K562 (cell line): ENCODE measurements around the gene AK4. TPM values are rescaled to one million over a fixed set of nuclear protein-coding genes. Genes with fewer than 3 reads are reported as not detected.

ENCODE experiments used
- ARNT ChIP-seq, 2 experiments: fragments of 450-650 bp; IDR thresholded peaks; 2 replicates each; pipeline ENCODE4 v1.6.1; 2016; ENCODE audit warnings: mild to moderate bottlenecking in 1 of 2
- BRD9 ChIP-seq: fragments of 450-650 bp; IDR thresholded peaks from 2 replicates; pipeline ENCODE4 v1.6.1; 2018; ENCODE audit warnings: low read depth; ENCODE audit not compliant: partially characterized antibody
- DEAF1 ChIP-seq: fragments of 450-650 bp; formaldehyde crosslinking; IDR thresholded peaks from 2 replicates; pipeline ENCODE4 v1.4.0; 2020; ENCODE audit warnings: mild to moderate bottlenecking, moderate library complexity
- E2F3 ChIP-seq: fragments of 250-450 bp; sonication (Bioruptor Pico); IDR thresholded peaks from 2 replicates; pipeline ENCODE4 v1.4.0; 2020; ENCODE audit warnings: mild to moderate bottlenecking
- EP300 ChIP-seq: IDR thresholded peaks from 2 replicates; pipeline ENCODE4 v1.6.1; 2012; ENCODE audit warnings: low read length, improper control_type of control experiment
- FOSL1 ChIP-seq: fragments of 200-800 bp; sonication (Bioruptor generic); conservative IDR thresholded peaks from 2 replicates; pipeline ENCODE4 v1.6.1; 2016; ENCODE audit warnings: missing genetic modification characterization, missing compliant biosample characterization
- FOXP1 ChIP-seq: sonication (generic); formaldehyde crosslinking; IDR thresholded peaks from 2 replicates; pipeline ENCODE4 v1.8.0; 2022; ENCODE audit warnings: mild to moderate bottlenecking, missing genetic modification reagents
- HMG20B ChIP-seq: fragments of 250-450 bp; sonication (Bioruptor Pico); IDR thresholded peaks from 2 replicates; pipeline ENCODE4 v1.5.0; 2021; ENCODE audit warnings: mild to moderate bottlenecking
- MTF1 ChIP-seq: fragments of 250-450 bp; sonication (Bioruptor Pico); IDR thresholded peaks from 2 replicates; pipeline ENCODE4 v1.9.0; 2021; ENCODE audit warnings: moderate library complexity, mild to moderate bottlenecking, inconsistent platforms, borderline replicate concordance
- RBM25 ChIP-seq: fragments of 200-400 bp; formaldehyde crosslinking; IDR thresholded peaks from 2 replicates; pipeline ENCODE4 v1.6.1; 2018; ENCODE audit warnings: low read length, low read depth, moderate library complexity; ENCODE audit not compliant: severe bottlenecking
- ZBTB11 ChIP-seq, 3 experiments: fragments of 200-800 bp in 1 of 3; fragments of 250-450 bp in 1 of 3; fragments of 450-650 bp in 1 of 3; sonication (Bioruptor Pico) in 1 of 3; sonication (Bioruptor generic) in 1 of 3; formaldehyde crosslinking in 1 of 3; IDR thresholded peaks; 2 replicates each; pipeline versions ENCODE4 v1.6.1 to v1.8.0; 2016 to 2022; ENCODE audit warnings: mild to moderate bottlenecking in 2 of 3, missing genetic modification characterization in 2 of 3, missing compliant biosample characterization in 1 of 3, moderate library complexity in 1 of 3
- ZNF384 ChIP-seq: IDR thresholded peaks from 2 replicates; pipeline ENCODE4 v1.6.1; 2012; ENCODE audit warnings: low read depth, low read length, improper control_type of control experiment
- ZNF518B ChIP-seq: fragments of 250-450 bp; sonication (Bioruptor Pico); IDR thresholded peaks from 2 replicates; pipeline ENCODE4 v1.5.0; 2021; ENCODE audit warnings: mild to moderate bottlenecking, moderate library complexity
- ZNF699 ChIP-seq: fragments of 250-450 bp; sonication (Bioruptor Pico); IDR thresholded peaks from 2 replicates; pipeline ENCODE4 v1.8.0; 2021; ENCODE audit warnings: mild to moderate bottlenecking, moderate library complexity; ENCODE audit not compliant: insufficient replicate concordance
- polyA plus RNA-seq, 8 experiments: library from polyadenylated mRNA; depleted of rRNA in 4 of 8; stranded (reverse) in 5 of 8; unstranded in 3 of 8; fragments of >200 nt; fragmentation: Nextera tagmentation in 2 of 8; fragmentation: Illumina TruSeq in 1 of 8; extraction: Ambion mirVana in 2 of 8; extraction: Trizol in 1 of 8; gene quantifications; 2 replicates each; pipeline versions ENCODE4 v1.2.1 to v1.2.3, GENCODE V29; 2011 to 2014; ENCODE audit warnings: inconsistent platforms in 1 of 8, missing spikeins in 1 of 8
- total RNA-seq, 7 experiments: library from RNA; depleted of rRNA in 6 of 7; stranded (reverse); fragments of >200 nt in 6 of 7; fragmentation: Illumina TruSeq in 2 of 7; extraction: Trizol in 2 of 7; gene quantifications; 2 replicates each; pipeline versions ENCODE4 v1.2.1 to v1.2.3, GENCODE V29; 2011 to 2021; ENCODE audit warnings: low replicate concordance in 1 of 7
- TF ChIP-seq, protein P1 (sequence below): fragments of 200-800 bp; sonication (Bioruptor generic); IDR thresholded peaks from 2 replicates; pipeline ENCODE4 v1.6.1; 2017; ENCODE audit warnings: missing genetic modification characterization, missing compliant biosample characterization

Gene AK4
- total and polyA plus RNA-seq, 9 of the 15 experiments (the other 6 are each of a cell fraction or from before 2014, with no cell fraction given), result 10.4 to 96.6 (median 21.5) TPM

DNA sequence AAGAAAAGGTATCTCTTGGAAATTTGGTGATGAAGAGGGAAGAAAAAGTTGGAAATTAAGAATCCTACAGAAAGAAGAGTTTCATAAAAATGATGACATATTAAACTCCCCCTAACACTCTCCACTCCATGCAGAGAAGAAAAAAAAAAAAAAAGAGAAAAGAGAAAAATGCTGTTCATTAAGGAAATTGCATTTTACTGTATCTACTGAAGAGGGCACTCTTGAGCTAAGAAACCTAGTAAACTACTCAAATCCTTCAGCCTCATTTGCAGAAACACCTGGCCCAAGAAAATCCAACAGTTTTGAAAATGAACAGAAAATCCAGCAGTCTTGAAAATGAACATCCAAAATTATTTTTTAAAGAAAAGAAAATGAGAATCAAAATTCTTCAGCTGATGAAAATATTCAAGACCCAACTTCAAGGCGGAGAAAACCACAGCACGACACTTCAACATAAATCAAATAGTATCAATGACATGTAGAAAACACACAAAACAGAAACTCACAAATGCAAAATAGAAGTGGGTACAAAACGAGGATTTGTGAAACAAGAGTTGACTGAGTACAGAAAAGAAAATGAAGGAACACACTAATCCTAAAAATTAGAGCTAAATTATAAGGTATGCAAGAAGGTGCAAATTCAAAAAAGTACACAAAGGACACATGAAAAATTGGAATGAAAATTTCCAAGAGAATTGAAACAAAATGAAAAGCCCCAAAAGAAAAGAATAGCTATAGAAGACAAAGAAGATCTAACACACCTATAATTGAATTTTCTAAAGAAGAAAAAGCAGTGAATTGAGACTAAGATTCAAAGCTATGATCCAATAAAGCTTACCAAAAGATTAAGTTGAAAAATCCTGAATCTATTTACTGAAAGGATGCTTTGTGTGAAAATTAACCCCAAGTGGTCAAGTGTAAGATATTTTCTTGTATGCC is 88.1 kb downstream of the AK4 start (continued):
- TF ChIP-seq ZBTB11 (CRISPR knock-in tag; IDR thresholded peaks at IDR 0.05), result no peak
- no peak for TF ChIP-seq EP300
- no peak for TF ChIP-seq HMG20B (CRISPR knock-in tag)
- TF ChIP-seq ZNF518B (CRISPR knock-in tag), result no peak
- 0 out of 4 replicates have a peak, but pooled peaks of 1 of the 2 experiments have one; percentile 56 for TF ChIP-seq ARNT (IDR thresholded peaks at IDR 0.05)
- no peak for TF ChIP-seq ZNF699 (CRISPR knock-in tag)
- TF ChIP-seq FOSL1, result no peak
- no peak for TF ChIP-seq E2F3 (CRISPR knock-in tag)
- TF ChIP-seq DEAF1 (CRISPR knock-in tag), result 0 out of 2 replicates have a peak, but pooled peaks have one; percentile 53
- TF ChIP-seq, protein P1, sequence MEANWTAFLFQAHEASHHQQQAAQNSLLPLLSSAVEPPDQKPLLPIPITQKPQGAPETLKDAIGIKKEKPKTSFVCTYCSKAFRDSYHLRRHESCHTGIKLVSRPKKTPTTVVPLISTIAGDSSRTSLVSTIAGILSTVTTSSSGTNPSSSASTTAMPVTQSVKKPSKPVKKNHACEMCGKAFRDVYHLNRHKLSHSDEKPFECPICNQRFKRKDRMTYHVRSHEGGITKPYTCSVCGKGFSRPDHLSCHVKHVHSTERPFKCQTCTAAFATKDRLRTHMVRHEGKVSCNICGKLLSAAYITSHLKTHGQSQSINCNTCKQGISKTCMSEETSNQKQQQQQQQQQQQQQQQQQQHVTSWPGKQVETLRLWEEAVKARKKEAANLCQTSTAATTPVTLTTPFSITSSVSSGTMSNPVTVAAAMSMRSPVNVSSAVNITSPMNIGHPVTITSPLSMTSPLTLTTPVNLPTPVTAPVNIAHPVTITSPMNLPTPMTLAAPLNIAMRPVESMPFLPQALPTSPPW (CRISPR knock-in tag), result peak; percentile 33; the same call in 1 of the 2 replicates
- TF ChIP-seq RBM25, result no peak
- no peak for TF ChIP-seq FOXP1
- TF ChIP-seq MTF1 (CRISPR knock-in tag), result no peak
- peak; percentile 95 for TF ChIP-seq ZNF384
- TF ChIP-seq BRD9, result peak; percentile 96
